Measurements from ENCODE around the gene OR8K3.

- TF ChIP-seq POLR2A (IDR thresholded peaks at IDR 0.05): no peak
- TF ChIP-seq CTCF (IDR thresholded peaks at IDR 0.05): no peak
These were observed 39.0 kb downstream of the OR8K3 start, which contains the start of gene OR8J1 for GRCh38 chr11:56353991-56354390.
